Uterus (tissue), 4 donors: Measurements from ENCODE around the gene HOXC12. TPM values are rescaled to one million over a fixed set of nuclear protein-coding genes. Genes with fewer than 3 reads are reported as not detected.

ENCODE experiments used
- DNase-seq, 2 donors: peaks; one replicate each; pipeline ENCODE4 v3.0.0-alpha.2; 2019 to 2020
- H3K27ac ChIP-seq, 2 donors: fragments of 200-600 bp; sonication (generic); 1 replicate in 1 of 2; 2 replicates in 1 of 2; pipeline ENCODE4 v1.5.1; 2016 to 2018
- H3K27me3 ChIP-seq, 2 donors: fragments of 200-600 bp; sonication (generic); one replicate each; pipeline ENCODE4 v1.5.1; 2018 to 2019; ENCODE audit warnings: control low read depth in 1 of 2
- H3K36me3 ChIP-seq, 2 donors: fragments of 200-600 bp; sonication (generic); one replicate each; pipeline ENCODE4 v1.5.1; 2019; ENCODE audit warnings: control low read depth in 1 of 2
- H3K4me1 ChIP-seq, 2 donors: fragments of 200-600 bp; sonication (generic); one replicate each; pipeline ENCODE4 v1.5.1; 2018 to 2019; ENCODE audit warnings: control low read depth in 1 of 2
- H3K4me3 ChIP-seq, 2 donors: fragments of 200-600 bp; sonication (generic); 1 replicate in 1 of 2; 2 replicates in 1 of 2; pipeline ENCODE4 v1.5.1; 2018 to 2019; ENCODE audit warnings: mild to moderate bottlenecking in 1 of 2
- H3K9me3 ChIP-seq, 2 donors: fragments of 200-600 bp; sonication (generic); one replicate each; pipeline ENCODE4 v1.5.1; 2019; ENCODE audit warnings: control low read depth in 1 of 2
- CTCF ChIP-seq, 4 experiments: fragments of 200-600 bp in 2 of 4; fragments of 450-650 bp in 2 of 4; sonication (generic) in 2 of 4; IDR thresholded peaks; one replicate each; pipeline ENCODE4 v1.5.1; 2016 to 2019; ENCODE audit warnings: antibody characterized with exemption in 4 of 4, mild to moderate bottlenecking in 2 of 4, moderate library complexity in 1 of 4
- POLR2A ChIP-seq, 2 donors: fragments of 450-650 bp; IDR thresholded peaks; one replicate each; pipeline ENCODE4 v1.6.1; 2016; ENCODE audit warnings: antibody characterized with exemption in 2 of 2, mild to moderate bottlenecking in 1 of 2, moderate library complexity in 1 of 2
- intact Hi-C: fragments of 100-400 bp; cut with DNase I; formaldehyde crosslinking; loops from one replicate; pipeline ENCODE4 v1.15.1; 2023; ENCODE audit warnings: low total_unique reads
- microRNA counts, 2 donors: library from miRNA; unstranded; fragments of <30 nt; microRNA quantifications; one replicate each; lab custom pipeline; 2016 to 2017
- microRNA-seq: library from miRNA; unstranded; fragments of <30 nt; microRNA quantifications from one replicate; pipeline ENCODE4, GENCODE V29; 2016; ENCODE audit warnings: borderline microRNAs expressed, borderline replicate concordance
- small RNA-seq: library from RNA; depleted of rRNA; stranded (forward); fragments of <200 nt; gene quantifications from one replicate; pipeline ENCODE3, GENCODE V24; 2016
- total RNA-seq, 4 donors: library from RNA; depleted of rRNA in 3 of 4; stranded (reverse); fragments of >200 nt in 3 of 4; gene quantifications; one replicate each; pipeline versions ENCODE4 v1.1.0 to v1.2.4, GENCODE V29; 2014 to 2023
- donor health status: DM: yes; HTN: yes; CAD: no.

The HOXC12 gene
- total RNA-seq, 4 donors from 2014 or later, result not detected

- no peak for DNase-seq
- H3K9me3 ChIP-seq, result no peaks in the 10 kb centered on the region
- TF ChIP-seq POLR2A (IDR thresholded peaks at IDR 0.05) (no peak), CTCF (IDR thresholded peaks at IDR 0.05) (no peak)
- H3K36me3 ChIP-seq, result no peaks in the 10 kb centered on the region
- no peaks in the 10 kb centered on the region for H3K4me1 ChIP-seq
- peaks cover 4 to 41% of the 10 kb centered on the region in 2 donors for H3K27me3 ChIP-seq
- H3K27ac ChIP-seq, result no peak overlapping the region
- intact Hi-C loops, result loop anchor here (5.0 kb wide), 1 partner anchor 185 kb away; no protein-coding TSS in a partner anchor
- H3K4me3 ChIP-seq, result no peak overlapping the region
These were observed 53.0 kb downstream of the HOXC12 start for GRCh38 chr12:54007538-54008259.

DNA sequence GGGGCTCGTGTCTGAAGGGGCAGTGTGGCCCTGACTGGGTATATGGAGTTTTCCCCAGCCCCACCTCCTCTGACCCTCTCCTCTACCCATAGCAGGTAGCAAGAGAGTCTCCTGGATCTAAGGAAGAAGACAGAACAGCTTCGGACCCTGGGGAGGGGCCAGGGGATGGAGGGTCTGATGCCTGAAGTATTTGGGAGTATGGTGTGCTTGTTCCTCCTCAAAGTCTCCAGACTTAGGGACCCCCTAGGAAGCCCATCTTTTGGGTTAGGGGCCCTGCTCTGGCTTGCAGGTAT, 53.5 kb downstream of the HOXC12 start:
- TF ChIP-seq CTCF (IDR thresholded peaks at IDR 0.05) (no peak), POLR2A (IDR thresholded peaks at IDR 0.05) (no peak)
- no peak overlapping the region for H3K4me3 ChIP-seq
- intact Hi-C loops, result loop anchor here (5.0 kb wide), 1 partner anchor 184 kb away; no protein-coding TSS in a partner anchor
- no peak overlapping the region for H3K27ac ChIP-seq
- H3K36me3 ChIP-seq, result no peaks in the 10 kb centered on the region
- H3K27me3 ChIP-seq, result peaks cover 4 to 36% of the 10 kb centered on the region in 2 donors
- no peaks in the 10 kb centered on the region for H3K4me1 ChIP-seq
- no peak for DNase-seq
- H3K9me3 ChIP-seq, result no peaks in the 10 kb centered on the region

MicroRNA genes within 50 kb of the gene (microRNA counts, 767-probe panel; counts per million panel counts)
- 3,532 to 7,316 counts per million in 2 donors for microRNA hsa-miR-196a-5p (lab: Ali Mortazavi, UCI)

Small RNA genes lying within 50 kb of the gene (microRNA-seq; reads per million reads assigned to microRNA genes)
- 3,593 reads per million, percentile 87 among the genes with 10 or more reads in this experiment for gene MIR196A2

Small RNA genes lying within 50 kb of the gene (small RNA-seq; reads per million reads assigned to genes)
- gene AC012531.3 (not detected), gene AC012531.4 (not detected), gene MIR196A2 (14.0 reads per million, percentile 90 among the genes with 10 or more reads in this experiment), gene RF01905 (not detected), gene RF01906 (not detected)

Other genes starting within 250 kb of the HOXC12 start
- 100 to 1,000 TPM; 121 to 219 (median 152) TPM for gene CALCOCO1, start 227.5 kb upstream of the HOXC12 start, total RNA-seq
- gene CISTR, start 202.9 kb upstream of the HOXC12 start, total RNA-seq, result not detected
- gene HOXC13, start 16.1 kb upstream of the HOXC12 start, total RNA-seq, result not detected
- 1 to 10 TPM in 1 of 4 donors, under 1 TPM in 1, not detected in 2; 0.69 to 3.3 TPM for gene HOXC11, start 18.2 kb downstream of the HOXC12 start, total RNA-seq
- 1 to 10 TPM in 3 of 4 donors, not detected in 1; 1.2 to 4.1 (median 2.1) TPM for gene HOTAIR, start 20.1 kb downstream of the HOXC12 start, total RNA-seq
- 10 to 100 TPM in 1 of 4 donors, 1 to 10 TPM in 2, not detected in 1; 1.3 to 12.4 (median 3.2) TPM for gene HOXC10, start 30.2 kb downstream of the HOXC12 start, total RNA-seq
- 1 to 10 TPM in 3 of 4 donors, not detected in 1; 1.5 to 7.8 (median 1.7) TPM for gene HOXC9, start 45.3 kb downstream of the HOXC12 start, total RNA-seq
- gene HOXC8, start 54.1 kb downstream of the HOXC12 start, total RNA-seq, result 1 to 10 TPM in 1 of 4 donors, under 1 TPM in 2, not detected in 1; 0.29 to 7.2 (median 0.35) TPM
- gene HOXC6, start 73.5 kb downstream of the HOXC12 start, total RNA-seq, result 10 to 100 TPM in 1 of 4 donors, 1 to 10 TPM in 2, not detected in 1; 1.2 to 20.4 (median 2.1) TPM
- 10 to 100 TPM in 1 of 4 donors, 1 to 10 TPM in 1, not detected in 2; 3.5 to 10.2 TPM for gene HOXC5, start 78.1 kb downstream of the HOXC12 start, total RNA-seq
- 10 to 100 TPM in 1 of 4 donors, 1 to 10 TPM in 1, under 1 TPM in 1, not detected in 1; 0.83 to 28.6 (median 1.2) TPM for gene HOXC4, start 98.9 kb downstream of the HOXC12 start, total RNA-seq
- gene SMUG1, start 234.1 kb downstream of the HOXC12 start, total RNA-seq, result 10 to 100 TPM in 3 of 4 donors, 1 to 10 TPM in 1; 8.2 to 39.7 (median 19.2) TPM